GM18520 (cell line): ENCODE data around the gene APBA2.
"Not testable (repeated sequence)": the region's sequence is repeated elsewhere in the genome, so short reads cannot be mapped to it uniquely, and the experiment has no call there.

Source experiments
- ATAC-seq: cut with Tn5 transposase; IDR thresholded peaks from one replicate; pipeline ENCODE4 v1.9.1; 2021; ENCODE audit not compliant: unreplicated experiment

APBA2 gene

GRCh38 chr15:28876845-28877185 is 9.0 kb upstream of the APBA2 start:
- ATAC-seq: no peak

GRCh38 chr15:28878209-28878608 is 7.6 kb upstream of the APBA2 start:
- ATAC-seq: no peak

- ATAC-seq: no peak
Measured at GRCh38 chr15:28879551-28879950, 6.2 kb upstream of the APBA2 start.

- no peak for ATAC-seq
Measured at GRCh38 chr15:28880680-28881079, 5.1 kb upstream of the APBA2 start.

GRCh38 chr15:28881170-28881569 is 4.6 kb upstream of the APBA2 start:
- no peak for ATAC-seq

GRCh38 chr15:28881600-28881999 is 4.2 kb upstream of the APBA2 start:
- ATAC-seq: no peak

- ATAC-seq: no peak
Measured at GRCh38 chr15:28884151-28884940, 1.4 kb upstream of the APBA2 start.

GRCh38 chr15:28885128-28885629 is 595 bp upstream of the APBA2 start:
- no peak for ATAC-seq

GRCh38 chr15:28886431-28887338 is 911 bp downstream of the APBA2 start:
- ATAC-seq: no peak

- ATAC-seq: no peak
Measured at GRCh38 chr15:28887339-28888174, 1.8 kb downstream of the APBA2 start.

- ATAC-seq: no peak
Measured at GRCh38 chr15:28888302-28888894, 2.6 kb downstream of the APBA2 start.

GRCh38 chr15:28888900-28889299 is 3.1 kb downstream of the APBA2 start:
- no peak for ATAC-seq

GRCh38 chr15:28889346-28889745 is 3.6 kb downstream of the APBA2 start:
- ATAC-seq: no peak

- ATAC-seq: not testable (repeated sequence)
Measured at GRCh38 chr15:28889871-28890270, 4.1 kb downstream of the APBA2 start.

- not testable (repeated sequence) for ATAC-seq
Measured at GRCh38 chr15:28890291-28890690, 4.5 kb downstream of the APBA2 start.

- no peak for ATAC-seq
Measured at GRCh38 chr15:28890711-28891495, 5.1 kb downstream of the APBA2 start.

GRCh38 chr15:28891588-28891987 is 5.8 kb downstream of the APBA2 start:
- no peak for ATAC-seq

GRCh38 chr15:28892789-28893610 is 7.2 kb downstream of the APBA2 start:
- ATAC-seq: no peak

- ATAC-seq: no peak
Measured at GRCh38 chr15:28894631-28895030, 8.9 kb downstream of the APBA2 start.
